ENCODE data around the gene RAET1L.

RAET1L gene

GRCh38 chr6:150057501-150057951, 32.2 kb upstream of the RAET1L start:
- H3K4me3 ChIP-seq (ENCODE audit: low read depth, low read length), result no peak overlapping the region
- no peak for DNase-seq (ENCODE audit: low read depth)
- no peak for TF ChIP-seq CTCF (IDR thresholded peaks at IDR 0.05; ENCODE audit: control insufficient read depth, extremely low read depth, insufficient read depth)

- no peak overlapping the region for H3K4me3 ChIP-seq (ENCODE audit: low read depth, low read length)
- TF ChIP-seq CTCF (IDR thresholded peaks at IDR 0.05; ENCODE audit: control insufficient read depth, extremely low read depth, insufficient read depth), result no peak
- DNase-seq (ENCODE audit: low read depth), result no peak
Measured at GRCh38 chr6:150056916-150057315, 31.6 kb upstream of the RAET1L start.

- no peak for TF ChIP-seq CTCF (IDR thresholded peaks at IDR 0.05; ENCODE audit: control insufficient read depth, extremely low read depth, insufficient read depth)
- DNase-seq (ENCODE audit: low read depth), result no peak
Measured at GRCh38 chr6:150056156-150056555, 30.8 kb upstream of the RAET1L start.

GRCh38 chr6:150055131-150055530, 29.8 kb upstream of the RAET1L start:
- no peak for TF ChIP-seq CTCF (IDR thresholded peaks at IDR 0.05; ENCODE audit: control insufficient read depth, extremely low read depth, insufficient read depth)
- no peak for DNase-seq (ENCODE audit: low read depth)
- no peak overlapping the region for H3K4me3 ChIP-seq (ENCODE audit: low read depth, low read length)

More at GRCh38 chr6:150056156-150056555, 30.8 kb upstream of the RAET1L start:
- no peak overlapping the region for H3K4me3 ChIP-seq (ENCODE audit: low read depth, low read length)

- TF ChIP-seq CTCF (IDR thresholded peaks at IDR 0.05; ENCODE audit: control insufficient read depth, extremely low read depth, insufficient read depth), result no peak
- no peak for DNase-seq (ENCODE audit: low read depth)
- H3K4me3 ChIP-seq (ENCODE audit: low read depth, low read length), result no peak overlapping the region
Measured at GRCh38 chr6:150053450-150053849, 28.1 kb upstream of the RAET1L start.

GRCh38 chr6:150050846-150051245, 25.5 kb upstream of the RAET1L start:
- no peak for TF ChIP-seq CTCF (IDR thresholded peaks at IDR 0.05; ENCODE audit: control insufficient read depth, extremely low read depth, insufficient read depth)
- DNase-seq (ENCODE audit: low read depth), result no peak

GRCh38 chr6:150048099-150048498, 22.8 kb upstream of the RAET1L start:
- no peak overlapping the region for H3K4me3 ChIP-seq (ENCODE audit: low read depth, low read length)
- no peak for DNase-seq (ENCODE audit: low read depth)
- no peak for TF ChIP-seq CTCF (IDR thresholded peaks at IDR 0.05; ENCODE audit: control insufficient read depth, extremely low read depth, insufficient read depth)

More at GRCh38 chr6:150050846-150051245, 25.5 kb upstream of the RAET1L start:
- no peak overlapping the region for H3K4me3 ChIP-seq (ENCODE audit: low read depth, low read length)
